ENCODE measurements around the gene TMEM115. TPM values are rescaled to one million over a fixed set of nuclear protein-coding genes. Genes with fewer than 3 reads are reported as not detected.

TMEM115 gene
- total and polyA plus RNA-seq, 8 donors = 13.8 to 29.2 (median 16.8) TPM

- Histone ChIP-seq H3K36me3 (no peaks in the 10 kb centered on the region), H3K27me3 (no peaks in the 10 kb centered on the region), H3K4me3 (no peak overlapping the region), H3K4me1 (no peaks in the 10 kb centered on the region), H3K9me3 (no peaks in the 10 kb centered on the region), H3K27ac (no peak overlapping the region)
- 20 to 23% methylated on average over 5 of the region's 5 CpGs for WGBS, 2 donors
- no peak for FAIRE-seq
- TF ChIP-seq CTCF (IDR thresholded peaks at IDR 0.05) = no peak
- peak in 1 of 4 donors; percentile 36 for ATAC-seq
- no peak for DNase-seq
- intact Hi-C loops (cut with DNase I) = no loop called here
These were observed 42.8 kb upstream of the TMEM115 start for GRCh38 chr3:50401978-50402595.

GRCh38 chr3:50396502-50396901 is 37.2 kb upstream of the TMEM115 start:
- 89 to 91% methylated on average over 10 of the region's 10 CpGs for WGBS, 2 donors
- no peak overlapping the region for H3K4me3 ChIP-seq
- TF ChIP-seq CTCF (IDR thresholded peaks at IDR 0.05) = no peak
- no peaks in the 10 kb centered on the region for H3K36me3 ChIP-seq
- no peaks in the 10 kb centered on the region for H3K4me1 ChIP-seq
- ATAC-seq = peak in 2 of 4 donors; percentile 27 to 30
- no peaks in the 10 kb centered on the region for H3K9me3 ChIP-seq
- no peaks in the 10 kb centered on the region for H3K27me3 ChIP-seq
- no peak for DNase-seq
- intact Hi-C loops (cut with DNase I) = no loop called here
- FAIRE-seq = no peak
- H3K27ac ChIP-seq = no peak overlapping the region

- WGBS, 2 donors = 69 to 70% methylated on average over 10 of the region's 10 CpGs
- FAIRE-seq (no peak), DNase-seq (peak in 1 of 6 donors; percentile 52), ATAC-seq (no peak)
- TF ChIP-seq CTCF (IDR thresholded peaks at IDR 0.05) = no peak
- no peaks in the 10 kb centered on the region for H3K9me3 ChIP-seq
- H3K27me3 ChIP-seq = no peaks in the 10 kb centered on the region
- H3K4me3 ChIP-seq = no peak overlapping the region
- no peak overlapping the region for H3K27ac ChIP-seq
- H3K4me1 ChIP-seq = peaks cover 7 to 11% (median 10%) of the 10 kb centered on the region in 3 donors
- intact Hi-C loops (cut with DNase I) = no loop called here
- no peaks in the 10 kb centered on the region for H3K36me3 ChIP-seq
These were observed 35.9 kb upstream of the TMEM115 start for GRCh38 chr3:50395070-50395860.

DNA sequence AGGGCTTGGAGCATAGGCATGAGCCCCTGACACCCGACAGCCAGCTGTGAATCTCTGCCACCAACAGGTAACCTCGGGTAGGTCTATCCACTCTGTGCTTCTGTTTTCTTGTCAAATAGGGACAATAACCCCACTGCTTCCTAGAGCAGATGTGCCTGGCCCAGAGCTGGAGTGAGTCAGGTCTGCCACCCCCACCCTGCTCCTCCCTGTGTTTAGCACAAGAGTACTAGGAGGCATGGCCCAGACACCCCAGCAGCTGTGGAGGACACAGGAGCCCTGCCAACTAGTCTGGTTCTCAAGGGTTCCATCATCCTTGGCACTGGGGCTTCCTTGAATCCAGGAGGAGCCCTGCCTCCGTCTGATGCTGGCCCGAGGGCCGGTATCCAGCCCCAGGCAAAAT is 33.7 kb upstream of the TMEM115 start:
- no peak for TF ChIP-seq CTCF (IDR thresholded peaks at IDR 0.05)
- intact Hi-C loops (cut with DNase I) = no loop called here
- H3K4me1 ChIP-seq = peaks cover 14 to 27% (median 27%) of the 10 kb centered on the region in 3 donors
- no peaks in the 10 kb centered on the region for H3K9me3 ChIP-seq
- WGBS, 2 donors = 80 to 94% methylated on average over 5 of the region's 5 CpGs
- ATAC-seq = no peak
- DNase-seq = no peak
- no peak overlapping the region for H3K27ac ChIP-seq
- no peaks in the 10 kb centered on the region for H3K27me3 ChIP-seq
- FAIRE-seq = no peak
- no peaks in the 10 kb centered on the region for H3K36me3 ChIP-seq
- no peak overlapping the region for H3K4me3 ChIP-seq
